ENCODE results near the gene CTRB2.
"Not testable (repeated sequence)": the region's sequence is repeated elsewhere in the genome, so short reads cannot be mapped to it uniquely, and the experiment has no call there.

Gene CTRB2

GRCh38 chr16:75226550-75227360 is 19.8 kb upstream of the CTRB2 start:
- Histone ChIP-seq H3K4me1 (ENCODE audit: control insufficient read depth, insufficient read depth, low read length, poor library complexity, severe bottlenecking) (no peaks in the 10 kb centered on the region), H3K36me3 (ENCODE audit: control insufficient read depth, insufficient read depth, low read length) (no peaks in the 10 kb centered on the region), H3K27me3 (replicated peaks; ENCODE audit: control insufficient read depth, insufficient read depth, low read length, poor library complexity, severe bottlenecking) (no peaks in the 10 kb centered on the region), H3K9me3 (ENCODE audit: control insufficient read depth, low read length) (no peaks in the 10 kb centered on the region), H3K27ac (ENCODE audit: insufficient read depth, low read length, poor library complexity, severe bottlenecking) (no peak overlapping the region), H3K4me3 (ENCODE audit: insufficient read depth, low read depth, low read length, poor library complexity, severe bottlenecking) (no peak overlapping the region)
- DNase-seq: no peak

DNA sequence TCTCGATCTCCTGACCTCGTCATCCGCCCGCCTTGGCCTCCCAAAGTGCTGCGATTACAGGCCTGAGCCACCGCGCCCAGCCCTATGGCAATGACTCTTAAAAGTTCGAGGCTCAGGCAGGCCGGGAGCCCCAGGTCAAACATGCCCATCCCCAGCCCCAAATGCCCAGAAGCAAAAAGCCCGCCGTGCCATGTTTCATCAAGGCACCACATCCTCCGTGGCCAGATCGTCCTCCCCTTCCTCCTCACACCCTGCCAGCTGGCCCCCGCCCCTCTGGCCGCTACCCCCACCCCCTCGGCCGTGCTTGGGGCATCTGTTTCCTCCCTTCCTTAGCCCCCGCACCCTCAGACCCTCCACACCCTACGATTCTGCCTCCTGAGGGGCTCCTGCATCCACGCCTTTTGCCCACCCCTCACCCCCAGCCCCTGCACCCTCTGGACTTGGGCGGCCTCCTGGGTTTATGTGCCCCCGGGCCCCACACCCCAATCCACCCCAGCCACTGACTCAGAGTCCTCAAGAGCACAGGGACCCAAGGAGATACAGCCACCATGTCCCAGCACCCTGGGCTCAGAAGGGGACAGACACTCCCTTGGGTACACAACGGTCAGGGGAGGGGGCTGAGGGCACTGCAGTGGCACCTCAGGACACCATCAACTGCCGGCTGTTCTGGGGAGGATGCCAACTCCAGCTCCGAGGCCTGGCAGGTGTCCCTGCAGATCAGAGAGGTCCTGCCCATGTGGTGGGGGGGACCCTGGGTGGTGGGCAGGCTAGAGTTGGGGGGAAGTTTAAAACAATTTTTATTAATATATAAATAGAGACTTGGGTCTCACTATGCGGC is 18.9 kb upstream of the CTRB2 start:
- H3K36me3 ChIP-seq (ENCODE audit: control insufficient read depth, insufficient read depth, low read length): no peaks in the 10 kb centered on the region
- no peak for DNase-seq
- H3K27me3 ChIP-seq (replicated peaks; ENCODE audit: control insufficient read depth, insufficient read depth, low read length, poor library complexity, severe bottlenecking): no peaks in the 10 kb centered on the region
- no peak overlapping the region for H3K4me3 ChIP-seq (ENCODE audit: insufficient read depth, low read depth, low read length, poor library complexity, severe bottlenecking)
- no peak overlapping the region for H3K27ac ChIP-seq (ENCODE audit: insufficient read depth, low read length, poor library complexity, severe bottlenecking)
- no peaks in the 10 kb centered on the region for H3K9me3 ChIP-seq (ENCODE audit: control insufficient read depth, low read length)
- H3K4me1 ChIP-seq (ENCODE audit: control insufficient read depth, insufficient read depth, low read length, poor library complexity, severe bottlenecking): no peaks in the 10 kb centered on the region

- Histone ChIP-seq H3K4me1 (ENCODE audit: control insufficient read depth, insufficient read depth, low read length, poor library complexity, severe bottlenecking) (no peaks in the 10 kb centered on the region), H3K36me3 (ENCODE audit: control insufficient read depth, insufficient read depth, low read length) (no peaks in the 10 kb centered on the region), H3K27me3 (replicated peaks; ENCODE audit: control insufficient read depth, insufficient read depth, low read length, poor library complexity, severe bottlenecking) (no peaks in the 10 kb centered on the region), H3K4me3 (ENCODE audit: insufficient read depth, low read depth, low read length, poor library complexity, severe bottlenecking) (no peak overlapping the region), H3K9me3 (ENCODE audit: control insufficient read depth, low read length) (no peaks in the 10 kb centered on the region), H3K27ac (ENCODE audit: insufficient read depth, low read length, poor library complexity, severe bottlenecking) (no peak overlapping the region)
- no peak for DNase-seq
Observed at GRCh38 chr16:75225092-75225491, 18.1 kb upstream of the CTRB2 start.

DNA sequence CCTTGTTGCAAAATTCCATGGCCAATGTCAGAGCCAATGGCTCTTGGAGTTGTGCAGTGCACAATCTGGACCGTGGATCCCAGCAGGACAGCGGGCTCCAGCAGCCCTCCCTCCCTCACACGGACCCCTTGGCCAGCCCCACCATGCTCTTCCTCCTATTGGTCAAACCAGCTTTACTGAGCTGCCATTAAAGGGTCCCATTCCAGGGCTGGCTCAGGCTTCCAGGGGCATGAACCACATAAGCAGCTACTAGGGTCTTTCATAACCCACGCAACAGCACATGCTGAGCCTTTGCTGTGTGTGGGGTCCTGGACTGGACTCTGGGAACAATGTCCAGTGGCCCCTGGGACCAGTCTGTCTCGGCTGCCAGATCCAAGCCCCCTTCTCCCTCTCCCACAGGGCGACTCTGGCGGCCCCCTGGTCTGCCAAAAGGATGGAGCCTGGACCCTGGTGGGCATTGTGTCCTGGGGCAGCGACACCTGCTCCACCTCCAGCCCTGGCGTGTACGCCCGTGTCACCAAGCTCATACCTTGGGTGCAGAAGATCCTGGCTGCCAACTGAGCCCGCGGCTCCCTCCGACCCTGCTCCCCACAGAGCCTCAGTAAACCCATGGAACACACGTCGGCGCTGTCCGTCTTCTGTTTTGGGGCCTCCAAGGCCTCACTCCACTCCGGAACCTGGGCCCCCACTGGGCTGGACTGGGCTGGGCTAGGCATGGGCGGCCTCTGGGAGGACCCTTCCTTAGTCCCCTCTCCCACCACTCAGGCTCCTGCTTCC is 17.5 kb upstream of the CTRB2 start:
- H3K36me3 ChIP-seq (ENCODE audit: control insufficient read depth, insufficient read depth, low read length): no peaks in the 10 kb centered on the region
- no peaks in the 10 kb centered on the region for H3K4me1 ChIP-seq (ENCODE audit: control insufficient read depth, insufficient read depth, low read length, poor library complexity, severe bottlenecking)
- DNase-seq: no peak
- H3K4me3 ChIP-seq (ENCODE audit: insufficient read depth, low read depth, low read length, poor library complexity, severe bottlenecking): no peak overlapping the region
- no peak overlapping the region for H3K27ac ChIP-seq (ENCODE audit: insufficient read depth, low read length, poor library complexity, severe bottlenecking)
- no peaks in the 10 kb centered on the region for H3K27me3 ChIP-seq (replicated peaks; ENCODE audit: control insufficient read depth, insufficient read depth, low read length, poor library complexity, severe bottlenecking)
- H3K9me3 ChIP-seq (ENCODE audit: control insufficient read depth, low read length): no peaks in the 10 kb centered on the region

DNA sequence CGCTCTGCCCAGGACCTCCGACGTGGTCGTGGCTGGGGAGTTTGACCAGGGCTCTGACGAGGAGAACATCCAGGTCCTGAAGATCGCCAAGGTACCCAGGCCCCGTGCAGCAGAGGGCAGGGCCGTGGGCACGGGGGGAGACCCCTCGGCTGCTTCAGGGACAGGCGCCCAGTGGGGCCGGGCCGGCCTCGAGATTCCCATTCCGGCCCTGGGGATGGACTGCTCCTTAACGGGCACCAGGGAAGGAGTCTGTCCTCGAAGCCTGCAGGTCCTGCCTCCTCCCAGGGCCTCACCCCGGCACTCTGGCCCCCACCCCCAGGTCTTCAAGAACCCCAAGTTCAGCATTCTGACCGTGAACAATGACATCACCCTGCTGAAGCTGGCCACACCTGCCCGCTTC is 16.2 kb upstream of the CTRB2 start:
- not testable (repeated sequence) for H3K27ac ChIP-seq (ENCODE audit: insufficient read depth, low read length, poor library complexity, severe bottlenecking); H3K4me3 ChIP-seq (ENCODE audit: insufficient read depth, low read depth, low read length, poor library complexity, severe bottlenecking)

GRCh38 chr16:75222271-75222783 is 15.4 kb upstream of the CTRB2 start:
- Histone ChIP-seq H3K27ac (ENCODE audit: insufficient read depth, low read length, poor library complexity, severe bottlenecking) (no peak overlapping the region), H3K27me3 (replicated peaks; ENCODE audit: control insufficient read depth, insufficient read depth, low read length, poor library complexity, severe bottlenecking) (no peaks in the 10 kb centered on the region), H3K4me1 (ENCODE audit: control insufficient read depth, insufficient read depth, low read length, poor library complexity, severe bottlenecking) (no peaks in the 10 kb centered on the region), H3K36me3 (ENCODE audit: control insufficient read depth, insufficient read depth, low read length) (no peaks in the 10 kb centered on the region), H3K9me3 (ENCODE audit: control insufficient read depth, low read length) (no peaks in the 10 kb centered on the region), H3K4me3 (ENCODE audit: insufficient read depth, low read depth, low read length, poor library complexity, severe bottlenecking) (no peak overlapping the region)
- no peak for DNase-seq

More for the DNA sequence above, 16.2 kb upstream of the CTRB2 start:
- not testable (repeated sequence) for H3K27me3 ChIP-seq (replicated peaks; ENCODE audit: control insufficient read depth, insufficient read depth, low read length, poor library complexity, severe bottlenecking); H3K36me3 ChIP-seq (ENCODE audit: control insufficient read depth, insufficient read depth, low read length); H3K9me3 ChIP-seq (ENCODE audit: control insufficient read depth, low read length); DNase-seq; H3K4me1 ChIP-seq (ENCODE audit: control insufficient read depth, insufficient read depth, low read length, poor library complexity, severe bottlenecking)

DNA sequence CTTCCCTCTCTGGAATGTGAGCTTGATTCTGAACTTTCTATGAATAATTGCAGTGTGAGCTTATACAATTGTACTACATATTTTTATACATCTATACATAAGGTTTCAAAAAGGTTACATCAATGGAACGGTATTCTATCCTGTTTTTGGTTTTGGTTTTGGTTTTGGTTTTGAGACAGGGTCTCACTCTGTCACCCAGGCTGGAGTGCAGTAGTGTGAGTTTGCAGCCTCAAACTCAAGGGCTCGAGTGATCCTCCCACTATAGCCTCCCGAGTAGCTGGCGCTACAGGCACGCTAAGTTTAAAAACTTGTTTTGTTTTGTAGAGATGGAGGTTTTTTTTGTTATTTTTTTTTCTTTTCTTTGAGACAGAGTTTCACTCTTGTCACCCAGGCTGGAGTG is 12.9 kb upstream of the CTRB2 start:
- no peaks in the 10 kb centered on the region for H3K9me3 ChIP-seq (ENCODE audit: control insufficient read depth, low read length)
- H3K4me3 ChIP-seq (ENCODE audit: insufficient read depth, low read depth, low read length, poor library complexity, severe bottlenecking): no peak overlapping the region
- no peak for DNase-seq

DNA sequence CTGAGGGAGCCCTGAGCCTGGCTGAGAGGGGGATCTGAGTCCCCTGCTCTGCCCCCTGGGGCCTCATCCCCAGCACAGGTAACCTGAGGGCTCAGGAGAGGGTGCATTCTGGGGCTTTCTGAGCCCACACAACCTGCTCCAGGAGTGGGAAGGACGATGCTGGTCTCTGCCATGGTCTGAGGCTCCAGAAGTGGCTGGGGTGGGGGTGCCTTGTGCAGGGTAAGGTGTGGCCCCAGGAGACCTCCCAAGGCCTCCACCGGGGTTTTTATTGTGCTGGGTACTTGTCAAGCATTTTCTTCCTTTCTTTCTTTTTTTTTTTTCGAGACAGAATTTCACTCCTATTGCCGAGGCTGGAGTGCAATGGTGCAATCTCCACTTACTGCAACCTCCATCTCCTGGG is 12.1 kb upstream of the CTRB2 start:
- Histone ChIP-seq H3K27ac (ENCODE audit: insufficient read depth, low read length, poor library complexity, severe bottlenecking) (no peak overlapping the region), H3K27me3 (replicated peaks; ENCODE audit: control insufficient read depth, insufficient read depth, low read length, poor library complexity, severe bottlenecking) (no peaks in the 10 kb centered on the region), H3K4me1 (ENCODE audit: control insufficient read depth, insufficient read depth, low read length, poor library complexity, severe bottlenecking) (no peaks in the 10 kb centered on the region), H3K4me3 (ENCODE audit: insufficient read depth, low read depth, low read length, poor library complexity, severe bottlenecking) (no peak overlapping the region), H3K9me3 (ENCODE audit: control insufficient read depth, low read length) (no peaks in the 10 kb centered on the region), H3K36me3 (ENCODE audit: control insufficient read depth, insufficient read depth, low read length) (no peaks in the 10 kb centered on the region)
- DNase-seq: no peak

More for the DNA sequence above, 12.9 kb upstream of the CTRB2 start:
- H3K36me3 ChIP-seq (ENCODE audit: control insufficient read depth, insufficient read depth, low read length): no peaks in the 10 kb centered on the region
- H3K27ac ChIP-seq (ENCODE audit: insufficient read depth, low read length, poor library complexity, severe bottlenecking): no peak overlapping the region
- H3K4me1 ChIP-seq (ENCODE audit: control insufficient read depth, insufficient read depth, low read length, poor library complexity, severe bottlenecking): no peaks in the 10 kb centered on the region
- H3K27me3 ChIP-seq (replicated peaks; ENCODE audit: control insufficient read depth, insufficient read depth, low read length, poor library complexity, severe bottlenecking): no peaks in the 10 kb centered on the region

- no peak within 1 kb of the TSS for H3K4me3 ChIP-seq (ENCODE audit: insufficient read depth, low read depth, low read length, poor library complexity, severe bottlenecking)
- H3K4me1 ChIP-seq (ENCODE audit: control insufficient read depth, insufficient read depth, low read length, poor library complexity, severe bottlenecking): no peaks in the 10 kb centered on the region
- no peaks in the 10 kb centered on the region for H3K36me3 ChIP-seq (ENCODE audit: control insufficient read depth, insufficient read depth, low read length)
- H3K9me3 ChIP-seq (ENCODE audit: control insufficient read depth, low read length): no peaks in the 10 kb centered on the region
- no peak within 1 kb of the TSS for H3K27ac ChIP-seq (ENCODE audit: insufficient read depth, low read length, poor library complexity, severe bottlenecking)
- no peak for DNase-seq
- no peaks in the 10 kb centered on the region for H3K27me3 ChIP-seq (replicated peaks; ENCODE audit: control insufficient read depth, insufficient read depth, low read length, poor library complexity, severe bottlenecking)
Observed at GRCh38 chr16:75218256-75219076, 11.5 kb upstream of the CTRB2 start, which contains the start of gene CTRB1. TSS of gene CTRB1 (plus strand) at chr16:75218988. CDS start at chr16:75219008, 20 bp downstream.
